Measurements from ENCODE around the gene UBXN7.

Gene UBXN7

GRCh38 chr3:196298521-196298920, 133.7 kb downstream of the UBXN7 start:
- intact Hi-C loops (cut with DNase I; ENCODE audit: low total_unique reads), result no loop called here
- no peak overlapping the region for H3K4me3 ChIP-seq
- TF ChIP-seq, protein P1, sequence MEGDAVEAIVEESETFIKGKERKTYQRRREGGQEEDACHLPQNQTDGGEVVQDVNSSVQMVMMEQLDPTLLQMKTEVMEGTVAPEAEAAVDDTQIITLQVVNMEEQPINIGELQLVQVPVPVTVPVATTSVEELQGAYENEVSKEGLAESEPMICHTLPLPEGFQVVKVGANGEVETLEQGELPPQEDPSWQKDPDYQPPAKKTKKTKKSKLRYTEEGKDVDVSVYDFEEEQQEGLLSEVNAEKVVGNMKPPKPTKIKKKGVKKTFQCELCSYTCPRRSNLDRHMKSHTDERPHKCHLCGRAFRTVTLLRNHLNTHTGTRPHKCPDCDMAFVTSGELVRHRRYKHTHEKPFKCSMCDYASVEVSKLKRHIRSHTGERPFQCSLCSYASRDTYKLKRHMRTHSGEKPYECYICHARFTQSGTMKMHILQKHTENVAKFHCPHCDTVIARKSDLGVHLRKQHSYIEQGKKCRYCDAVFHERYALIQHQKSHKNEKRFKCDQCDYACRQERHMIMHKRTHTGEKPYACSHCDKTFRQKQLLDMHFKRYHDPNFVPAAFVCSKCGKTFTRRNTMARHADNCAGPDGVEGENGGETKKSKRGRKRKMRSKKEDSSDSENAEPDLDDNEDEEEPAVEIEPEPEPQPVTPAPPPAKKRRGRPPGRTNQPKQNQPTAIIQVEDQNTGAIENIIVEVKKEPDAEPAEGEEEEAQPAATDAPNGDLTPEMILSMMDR (IDR thresholded peaks at IDR 0.05), result no peak
- no peaks in the 10 kb centered on the region for H3K9me3 ChIP-seq
- DNase-seq, result no peak
- H3K27me3 ChIP-seq, result no peaks in the 10 kb centered on the region
- H3K27ac ChIP-seq, result no peak overlapping the region
- H3K36me3 ChIP-seq, result peaks cover 0 to 12% (median 6%) of the 10 kb centered on the region in 3 donors
- no peaks in the 10 kb centered on the region for H3K4me1 ChIP-seq

Data from tibial artery (tissue), 4 donors.